ENCODE measurements around the gene GTF2A1L. TPM values are rescaled to one million over a fixed set of nuclear protein-coding genes. Genes with fewer than 3 reads are reported as not detected.

The GTF2A1L gene
- total RNA-seq, 2 donors from 2014 or later = 1.0 TPM; not detected in 1

DNA sequence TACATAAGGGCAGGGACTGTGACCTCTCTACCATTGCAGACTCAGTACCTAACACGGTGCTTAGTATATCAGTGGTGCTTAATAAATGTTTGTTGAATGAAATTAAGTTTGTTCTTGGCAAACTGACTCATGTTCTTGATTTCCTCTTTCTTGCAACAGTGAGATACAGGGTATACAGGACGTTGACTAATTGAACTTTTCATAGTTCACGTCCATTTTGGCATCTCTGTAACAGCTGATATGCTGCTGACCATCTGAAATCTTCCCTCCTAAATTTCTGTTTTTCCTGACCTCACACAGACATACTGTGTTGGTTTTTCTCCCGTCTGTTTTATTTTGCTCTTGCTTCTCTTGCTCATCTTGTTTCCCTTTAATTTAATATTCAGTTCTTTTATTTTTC, 93.7 kb downstream of the GTF2A1L start:
- no peaks in the 10 kb centered on the region for H3K9me3 ChIP-seq
- TF ChIP-seq, protein P1, sequence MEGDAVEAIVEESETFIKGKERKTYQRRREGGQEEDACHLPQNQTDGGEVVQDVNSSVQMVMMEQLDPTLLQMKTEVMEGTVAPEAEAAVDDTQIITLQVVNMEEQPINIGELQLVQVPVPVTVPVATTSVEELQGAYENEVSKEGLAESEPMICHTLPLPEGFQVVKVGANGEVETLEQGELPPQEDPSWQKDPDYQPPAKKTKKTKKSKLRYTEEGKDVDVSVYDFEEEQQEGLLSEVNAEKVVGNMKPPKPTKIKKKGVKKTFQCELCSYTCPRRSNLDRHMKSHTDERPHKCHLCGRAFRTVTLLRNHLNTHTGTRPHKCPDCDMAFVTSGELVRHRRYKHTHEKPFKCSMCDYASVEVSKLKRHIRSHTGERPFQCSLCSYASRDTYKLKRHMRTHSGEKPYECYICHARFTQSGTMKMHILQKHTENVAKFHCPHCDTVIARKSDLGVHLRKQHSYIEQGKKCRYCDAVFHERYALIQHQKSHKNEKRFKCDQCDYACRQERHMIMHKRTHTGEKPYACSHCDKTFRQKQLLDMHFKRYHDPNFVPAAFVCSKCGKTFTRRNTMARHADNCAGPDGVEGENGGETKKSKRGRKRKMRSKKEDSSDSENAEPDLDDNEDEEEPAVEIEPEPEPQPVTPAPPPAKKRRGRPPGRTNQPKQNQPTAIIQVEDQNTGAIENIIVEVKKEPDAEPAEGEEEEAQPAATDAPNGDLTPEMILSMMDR (IDR thresholded peaks at IDR 0.05) = no peak
- no peak for TF ChIP-seq POLR2A (IDR thresholded peaks at IDR 0.05)
- ATAC-seq = no peak
- H3K27me3 ChIP-seq = no peaks in the 10 kb centered on the region
- WGBS, 2 donors = 34 to 46% methylated on average over 4 of the region's 4 CpGs
- no peak overlapping the region for H3K27ac ChIP-seq
- intact Hi-C loops (cut with DNase I) = no loop called here
- no peak for DNase-seq
- H3K36me3 ChIP-seq (replicated peaks in 1 of 2; ENCODE audit: insufficient read depth in 1 of 2, low read depth in 2 of 2) = no peaks in the 10 kb centered on the region
- no peak overlapping the region for H3K4me3 ChIP-seq
- H3K4me1 ChIP-seq = no peaks in the 10 kb centered on the region

DNA sequence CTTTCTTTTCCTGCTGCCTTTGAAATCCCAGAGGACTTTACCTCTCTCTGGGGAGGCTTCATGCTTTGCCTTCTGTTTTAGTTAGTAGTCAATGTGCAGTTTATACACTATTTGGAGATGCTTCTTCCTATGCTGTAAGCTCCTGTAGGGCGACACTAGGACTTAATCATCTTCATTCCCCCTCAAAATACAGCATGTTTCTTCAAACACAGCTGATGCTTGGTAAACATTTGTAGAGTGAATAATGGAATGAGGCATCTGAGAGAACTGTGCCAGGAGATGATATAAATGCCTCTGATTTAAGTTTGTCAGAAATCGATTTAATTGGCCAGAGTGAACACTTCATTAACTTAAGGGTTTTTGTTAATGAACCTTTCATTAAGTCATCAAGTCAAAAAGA, 94.5 kb downstream of the GTF2A1L start:
- TF ChIP-seq POLR2A (IDR thresholded peaks at IDR 0.05) = no peak
- TF ChIP-seq, protein P1 (IDR thresholded peaks at IDR 0.05) = no peak
- no peak for DNase-seq
- Histone ChIP-seq H3K9me3 (no peaks in the 10 kb centered on the region), H3K4me1 (no peaks in the 10 kb centered on the region), H3K36me3 (replicated peaks in 1 of 2; ENCODE audit: insufficient read depth in 1 of 2, low read depth in 2 of 2) (no peaks in the 10 kb centered on the region), H3K27ac (no peak overlapping the region), H3K4me3 (no peak overlapping the region), H3K27me3 (no peaks in the 10 kb centered on the region)
- no peak for ATAC-seq
- intact Hi-C loops (cut with DNase I) = no loop called here
- WGBS, 2 donors = 33 to 53% methylated on average over 2 of the region's 2 CpGs

- no peak for ATAC-seq
- TF ChIP-seq, protein P1 (IDR thresholded peaks at IDR 0.05) = no peak
- no peak for TF ChIP-seq POLR2A (IDR thresholded peaks at IDR 0.05)
- Histone ChIP-seq H3K36me3 (replicated peaks in 1 of 2; ENCODE audit: insufficient read depth in 1 of 2, low read depth in 2 of 2) (no peaks in the 10 kb centered on the region), H3K9me3 (no peaks in the 10 kb centered on the region), H3K27ac (no peak overlapping the region), H3K4me3 (no peak overlapping the region), H3K27me3 (no peaks in the 10 kb centered on the region), H3K4me1 (no peaks in the 10 kb centered on the region)
- no peak for DNase-seq
- WGBS, 2 donors = 58 to 62% methylated on average over 1 of the region's 1 CpG
- intact Hi-C loops (cut with DNase I) = no loop called here
Measured at GRCh38 chr2:48713647-48714046, 96.0 kb downstream of the GTF2A1L start.

DNA sequence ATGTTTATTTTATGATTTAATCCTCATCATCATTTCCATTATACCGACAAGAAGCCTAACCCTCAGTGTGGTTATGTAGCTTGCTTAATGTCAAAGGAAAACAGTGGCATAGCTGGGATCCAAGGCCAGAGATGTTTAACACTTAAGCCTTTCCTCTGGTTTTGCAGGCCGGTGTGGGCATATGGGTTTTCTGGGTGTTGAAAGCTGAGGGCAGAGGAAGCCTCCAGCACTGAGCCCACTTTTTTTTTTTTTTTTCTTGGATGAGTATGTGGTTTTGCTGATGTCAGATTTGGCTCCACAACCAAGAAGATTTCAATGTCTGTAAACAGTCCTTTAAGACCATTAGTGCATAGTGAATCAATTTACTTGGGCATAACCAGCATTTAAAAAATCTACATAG, 96.6 kb downstream of the GTF2A1L start:
- Histone ChIP-seq H3K36me3 (replicated peaks in 1 of 2; ENCODE audit: insufficient read depth in 1 of 2, low read depth in 2 of 2) (no peaks in the 10 kb centered on the region), H3K4me3 (no peak overlapping the region), H3K4me1 (no peaks in the 10 kb centered on the region), H3K27ac (no peak overlapping the region), H3K27me3 (no peaks in the 10 kb centered on the region), H3K9me3 (no peaks in the 10 kb centered on the region)
- WGBS, 2 donors = 38 to 62% methylated on average over 2 of the region's 2 CpGs
- TF ChIP-seq, protein P1 (IDR thresholded peaks at IDR 0.05) = no peak
- TF ChIP-seq POLR2A (IDR thresholded peaks at IDR 0.05) = no peak
- ATAC-seq = no peak
- intact Hi-C loops (cut with DNase I) = no loop called here
- no peak for DNase-seq

- intact Hi-C loops (cut with DNase I) = no loop called here
- no peak for ATAC-seq
- H3K27ac ChIP-seq = no peak overlapping the region
- H3K36me3 ChIP-seq (replicated peaks in 1 of 2; ENCODE audit: insufficient read depth in 1 of 2, low read depth in 2 of 2) = no peaks in the 10 kb centered on the region
- H3K4me1 ChIP-seq = no peaks in the 10 kb centered on the region
- no peaks in the 10 kb centered on the region for H3K27me3 ChIP-seq
- no peak overlapping the region for H3K4me3 ChIP-seq
- 41 to 53% methylated on average over 7 of the region's 7 CpGs for WGBS, 2 donors
- no peaks in the 10 kb centered on the region for H3K9me3 ChIP-seq
- TF ChIP-seq, protein P1 (IDR thresholded peaks at IDR 0.05) = no peak
- TF ChIP-seq POLR2A (IDR thresholded peaks at IDR 0.05) = no peak
- peak in 1 of 4 donors; percentile 9 for DNase-seq
Measured at GRCh38 chr2:48715042-48715899, 97.6 kb downstream of the GTF2A1L start.

Measured in body of pancreas (tissue), 4 donors.